ENCODE measurements around the gene LRRC7.

GRCh38 chr1:69587391-69587790, 19.7 kb downstream of the LRRC7 start:
- TF ChIP-seq CTCF (IDR thresholded peaks at IDR 0.05) (no peak), POLR2AphosphoS5 (IDR thresholded peaks at IDR 0.05) (no peak)

Measured in prostate gland (tissue), 2 donors.